Testis (tissue), 3 donors: ENCODE results near the gene WHRN. TPM values are rescaled to one million over a fixed set of nuclear protein-coding genes. Genes with fewer than 3 reads are reported as not detected.
A peak's percentile ranks its signal among the peaks of the same experiment; 100 is the strongest.

Experiments used
- DNase-seq: peaks from one replicate; pipeline ENCODE4 v3.0.0-alpha.2; 2019
- H3K27ac ChIP-seq, 2 donors: fragments of 200-600 bp; sonication (generic); one replicate each; pipeline ENCODE4 v1.5.1; 2019
- H3K27me3 ChIP-seq: fragments of 200-600 bp; sonication (generic); one replicate; pipeline ENCODE4 v1.5.1; 2019
- H3K36me3 ChIP-seq: fragments of 200-600 bp; sonication (generic); one replicate; pipeline ENCODE4 v1.5.1; 2017; ENCODE audit warnings: low read depth; ENCODE audit errors: missing control alignments
- H3K4me1 ChIP-seq: fragments of 200-600 bp; sonication (generic); one replicate; pipeline ENCODE4 v1.5.1; 2019
- H3K4me3 ChIP-seq, 2 donors: fragments of 200-600 bp; sonication (generic); one replicate each; pipeline ENCODE4 v1.5.1; 2017 to 2019
- H3K9me3 ChIP-seq: fragments of 200-600 bp; sonication (generic); one replicate; pipeline ENCODE4 v1.5.1; 2017
- POLR2A ChIP-seq: fragments of 450-650 bp; IDR thresholded peaks from one replicate; pipeline ENCODE4 v1.6.1; 2017; ENCODE audit warnings: antibody characterized with exemption, mild to moderate bottlenecking, moderate library complexity
- WGBS, 2 donors: methylation state at CpG; one replicate each; pipeline ENCODE4 v1.1.5; 2018; 5-methylcytosine and 5-hydroxymethylcytosine counted together
- intact Hi-C: fragments of 100-400 bp; cut with DNase I; formaldehyde crosslinking; loops from one replicate; pipeline ENCODE4 v1.15.1; 2023; ENCODE audit warnings: low total_unique reads
- polyA plus RNA-seq: library from polyadenylated mRNA; stranded (reverse); fragments of 350-450 nt; fragmentation: Illumina TruSeq; extraction: RNeasy Lipid Tissue Mini Kit (QIAGEN cat#74804); gene quantifications from one replicate; pipeline ENCODE4 v1.2.3, GENCODE V29; 2014; ENCODE audit warnings: low read depth, low replicate concordance; ENCODE audit not compliant: insufficient read depth
- total RNA-seq, 2 donors: library from RNA; depleted of rRNA; stranded (reverse); fragments of >200 nt; gene quantifications; one replicate each; pipeline ENCODE4 v1.2.3, GENCODE V29; 2016
- TF ChIP-seq, protein P1 (sequence below), 3 experiments: fragments of 450-650 bp in 2 of 3; fragments of 200-600 bp in 1 of 3; sonication (generic) in 1 of 3; IDR thresholded peaks; one replicate each; pipeline ENCODE4 v1.5.1; 2016 to 2019; ENCODE audit warnings: antibody characterized with exemption in 3 of 3, mild to moderate bottlenecking in 2 of 3, moderate library complexity in 1 of 3

The WHRN gene
- total and polyA plus RNA-seq, 3 donors from 2014 or later: 70.3 to 208 (median 181) TPM

GRCh38 chr9:114388764-114389375 is 116.4 kb downstream of the WHRN start:
- no peaks in the 10 kb centered on the region for H3K36me3 ChIP-seq
- TF ChIP-seq POLR2A: no peak
- TF ChIP-seq, protein P1, sequence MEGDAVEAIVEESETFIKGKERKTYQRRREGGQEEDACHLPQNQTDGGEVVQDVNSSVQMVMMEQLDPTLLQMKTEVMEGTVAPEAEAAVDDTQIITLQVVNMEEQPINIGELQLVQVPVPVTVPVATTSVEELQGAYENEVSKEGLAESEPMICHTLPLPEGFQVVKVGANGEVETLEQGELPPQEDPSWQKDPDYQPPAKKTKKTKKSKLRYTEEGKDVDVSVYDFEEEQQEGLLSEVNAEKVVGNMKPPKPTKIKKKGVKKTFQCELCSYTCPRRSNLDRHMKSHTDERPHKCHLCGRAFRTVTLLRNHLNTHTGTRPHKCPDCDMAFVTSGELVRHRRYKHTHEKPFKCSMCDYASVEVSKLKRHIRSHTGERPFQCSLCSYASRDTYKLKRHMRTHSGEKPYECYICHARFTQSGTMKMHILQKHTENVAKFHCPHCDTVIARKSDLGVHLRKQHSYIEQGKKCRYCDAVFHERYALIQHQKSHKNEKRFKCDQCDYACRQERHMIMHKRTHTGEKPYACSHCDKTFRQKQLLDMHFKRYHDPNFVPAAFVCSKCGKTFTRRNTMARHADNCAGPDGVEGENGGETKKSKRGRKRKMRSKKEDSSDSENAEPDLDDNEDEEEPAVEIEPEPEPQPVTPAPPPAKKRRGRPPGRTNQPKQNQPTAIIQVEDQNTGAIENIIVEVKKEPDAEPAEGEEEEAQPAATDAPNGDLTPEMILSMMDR (IDR thresholded peaks at IDR 0.05): no peak
- DNase-seq: no peak
- 64 to 78% methylated on average over 9 of the region's 9 CpGs for WGBS, 2 donors
- H3K4me1 ChIP-seq: peaks cover 36% of the 10 kb centered on the region
- no peak overlapping the region for H3K4me3 ChIP-seq
- peak overlapping the region in 1 of 2 donors; percentile 88 for H3K27ac ChIP-seq
- no peaks in the 10 kb centered on the region for H3K27me3 ChIP-seq
- no peaks in the 10 kb centered on the region for H3K9me3 ChIP-seq
- intact Hi-C loops: no loop called here

GRCh38 chr9:114388357-114388682 is 117.0 kb downstream of the WHRN start:
- intact Hi-C loops: no loop called here
- WGBS, 2 donors: 63 to 82% methylated on average over 2 to 9 of the region's 9 CpGs
- Histone ChIP-seq H3K27ac (peak overlapping the region; percentile 88 to 92), H3K4me1 (peaks cover 39% of the 10 kb centered on the region), H3K9me3 (no peaks in the 10 kb centered on the region), H3K4me3 (no peak overlapping the region), H3K36me3 (no peaks in the 10 kb centered on the region), H3K27me3 (no peaks in the 10 kb centered on the region)
- DNase-seq: no peak
- no peak for TF ChIP-seq POLR2A
- TF ChIP-seq, protein P1 (IDR thresholded peaks at IDR 0.05): no peak

DNA sequence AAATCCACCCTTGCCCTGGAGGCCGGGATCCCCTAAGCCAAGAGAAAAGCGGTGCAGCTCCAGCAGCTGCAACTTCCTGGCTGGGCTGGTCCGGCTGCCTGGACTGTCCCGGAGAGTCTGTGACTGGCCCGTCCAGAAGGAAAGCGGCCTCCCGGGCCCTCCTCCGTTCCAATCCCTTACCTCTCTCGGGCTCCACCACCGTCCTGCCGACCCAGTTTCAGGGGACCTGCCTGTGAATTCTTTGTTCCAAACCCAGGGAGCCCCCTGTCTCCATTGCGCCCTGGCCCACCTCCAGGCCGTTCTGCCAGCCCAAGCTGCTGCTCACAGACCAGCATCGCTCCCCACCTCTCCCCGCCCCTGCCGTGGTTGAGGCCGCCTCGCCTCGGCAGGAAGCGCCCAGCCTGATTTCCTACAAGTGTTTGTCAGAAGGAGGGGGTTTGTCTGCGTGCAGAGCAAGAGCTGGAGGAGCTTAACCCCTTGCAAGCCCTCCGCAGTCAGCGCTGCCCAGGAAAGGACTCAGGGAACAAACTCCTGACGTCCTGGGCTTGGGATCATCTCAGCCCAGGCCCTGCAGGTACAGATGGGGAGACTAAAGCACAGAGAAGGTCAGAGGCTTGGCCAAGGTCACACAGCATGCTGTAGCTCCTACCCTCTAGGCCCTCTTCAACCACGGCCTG is 117.5 kb downstream of the WHRN start, which contains the start of gene AKNA:
TSS of gene AKNA (minus strand) at position 303 of the 677 bp plus-strand sequence. CDS start 6,649 bp downstream, outside the sequence.
- Histone ChIP-seq H3K27ac (peak within 1 kb of the TSS; percentile 88 to 92), H3K36me3 (no peaks in the 10 kb centered on the region), H3K4me1 (peaks cover 42% of the 10 kb centered on the region), H3K4me3 (peak within 1 kb of the TSS; percentile 48 to 60), H3K9me3 (no peaks in the 10 kb centered on the region), H3K27me3 (no peaks in the 10 kb centered on the region)
- DNase-seq: peak; percentile 73
- WGBS, 2 donors: 30 to 37% methylated on average over 15 to 25 of the region's 25 CpGs
- TF ChIP-seq, protein P1 (IDR thresholded peaks at IDR 0.05): no peak
- no peak for TF ChIP-seq POLR2A
- intact Hi-C loops: no loop called here

DNA sequence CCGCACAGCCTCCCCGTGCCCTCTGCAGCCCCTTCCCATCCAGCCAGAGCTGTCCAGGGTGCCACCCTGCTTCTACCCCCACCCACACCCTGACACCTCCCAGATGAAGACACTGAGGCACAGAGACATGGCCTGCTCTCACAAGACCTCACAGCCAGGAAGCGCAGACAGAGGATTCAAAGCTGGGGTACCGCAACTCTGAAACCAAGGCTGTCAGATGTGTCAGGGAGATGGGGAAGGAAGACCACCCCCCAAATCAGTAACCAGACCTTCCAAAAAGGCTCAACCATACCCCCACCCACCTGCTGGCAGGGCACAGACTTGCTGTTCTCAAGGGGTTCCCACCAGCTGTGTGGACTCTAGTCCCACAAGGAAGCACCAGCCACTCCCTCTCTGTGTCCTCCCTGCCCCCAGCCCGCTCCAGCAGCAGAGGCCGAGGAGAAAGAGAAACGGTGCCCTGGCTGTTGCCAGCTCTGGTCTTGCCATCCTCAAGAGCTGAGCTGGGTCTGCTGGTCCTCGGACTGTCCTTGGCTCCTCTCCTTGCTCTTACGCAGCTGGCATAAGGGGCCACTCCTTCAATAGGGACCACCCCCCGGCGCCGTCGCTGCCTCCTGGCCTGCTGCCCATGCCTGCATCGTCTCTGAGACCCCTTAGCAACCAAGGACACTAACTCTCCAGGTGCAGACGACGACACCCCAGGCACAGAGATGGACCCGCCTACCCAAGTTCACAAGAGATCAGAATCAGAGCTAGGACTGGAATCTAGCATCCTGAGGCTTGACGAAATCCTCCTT is 118.2 kb downstream of the WHRN start:
- 41 to 46% methylated on average over 16 to 18 of the region's 18 CpGs for WGBS, 2 donors
- intact Hi-C loops: no loop called here

More for the DNA sequence above, 118.2 kb downstream of the WHRN start:
- H3K27ac ChIP-seq: peak overlapping the region; percentile 88 to 92
- H3K9me3 ChIP-seq: no peaks in the 10 kb centered on the region
- H3K4me3 ChIP-seq: peak overlapping the region; percentile 48 to 60
- H3K36me3 ChIP-seq: no peaks in the 10 kb centered on the region
- TF ChIP-seq POLR2A: no peak
- TF ChIP-seq, protein P1 (IDR thresholded peaks at IDR 0.05): no peak
- peaks cover 38% of the 10 kb centered on the region for H3K4me1 ChIP-seq
- no peak for DNase-seq
- H3K27me3 ChIP-seq: no peaks in the 10 kb centered on the region
